VCaP (cell line): ENCODE measurements around the gene ADAM29.
"Not testable (repeated sequence)": the region's sequence is repeated elsewhere in the genome, so short reads cannot be mapped to it uniquely, and the experiment has no call there.

Experiments
- H3K27ac ChIP-seq: fragments of 450-650 bp; 2 replicates; pipeline ENCODE4 v1.5.1; 2017
- CTCF ChIP-seq: fragments of 450-650 bp; conservative IDR thresholded peaks from 2 replicates; pipeline ENCODE4 v1.5.1; 2017; ENCODE audit warnings: mild to moderate bottlenecking, moderate library complexity

ADAM29 gene

DNA sequence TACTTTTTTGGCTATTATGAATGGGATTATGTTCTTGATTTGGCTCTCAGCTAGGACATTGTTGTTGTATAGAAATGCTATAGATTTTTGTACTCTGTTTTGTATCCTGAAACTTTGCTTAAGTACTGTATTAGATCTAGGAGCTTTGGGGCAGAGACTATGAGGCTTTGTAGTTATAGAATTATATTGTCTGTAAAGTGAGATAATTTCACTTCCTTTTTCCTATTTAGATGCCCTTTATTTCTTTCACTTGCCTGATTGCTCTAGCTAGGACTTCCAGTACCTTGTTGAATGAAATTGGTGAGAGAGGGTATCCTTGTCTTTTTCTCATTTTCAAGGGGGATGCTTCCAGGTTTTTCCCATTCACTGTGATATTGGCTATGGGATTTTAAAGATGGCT is 28.1 kb downstream of the ADAM29 start:
- TF ChIP-seq CTCF, result no peak
- H3K27ac ChIP-seq, result no peak overlapping the region

GRCh38 chr4:174948826-174949225 is 30.7 kb downstream of the ADAM29 start:
- no peak overlapping the region for H3K27ac ChIP-seq
- no peak for TF ChIP-seq CTCF

GRCh38 chr4:174972911-174973310 is 54.8 kb downstream of the ADAM29 start:
- TF ChIP-seq CTCF, result no peak
- no peak overlapping the region for H3K27ac ChIP-seq

DNA sequence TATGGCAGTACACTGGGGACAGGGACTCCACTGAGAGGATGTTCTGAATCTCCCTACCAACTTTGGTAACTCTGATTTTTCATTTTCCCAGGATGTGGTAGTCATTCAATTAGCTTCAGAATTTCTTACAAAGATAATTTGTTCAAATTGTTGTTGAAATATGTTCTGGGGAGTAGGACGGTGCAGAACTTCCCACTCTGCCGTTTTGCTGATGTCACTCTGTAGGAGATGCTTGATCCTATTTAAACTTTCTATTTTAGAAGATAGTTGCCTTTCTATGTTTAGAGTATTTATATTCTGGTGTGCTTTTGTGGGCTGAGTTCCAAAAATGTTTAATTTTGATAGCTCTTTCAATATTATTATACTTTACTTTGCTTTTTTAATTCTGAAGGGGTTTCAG is 55.2 kb downstream of the ADAM29 start:
- no peak for TF ChIP-seq CTCF
- H3K27ac ChIP-seq, result no peak overlapping the region

- TF ChIP-seq CTCF, result no peak
- no peak overlapping the region for H3K27ac ChIP-seq
Measured at GRCh38 chr4:174983128-174983750, 65.1 kb downstream of the ADAM29 start.

- H3K27ac ChIP-seq, result not testable (repeated sequence)
Measured at GRCh38 chr4:174983870-174984269, 65.7 kb downstream of the ADAM29 start.

DNA sequence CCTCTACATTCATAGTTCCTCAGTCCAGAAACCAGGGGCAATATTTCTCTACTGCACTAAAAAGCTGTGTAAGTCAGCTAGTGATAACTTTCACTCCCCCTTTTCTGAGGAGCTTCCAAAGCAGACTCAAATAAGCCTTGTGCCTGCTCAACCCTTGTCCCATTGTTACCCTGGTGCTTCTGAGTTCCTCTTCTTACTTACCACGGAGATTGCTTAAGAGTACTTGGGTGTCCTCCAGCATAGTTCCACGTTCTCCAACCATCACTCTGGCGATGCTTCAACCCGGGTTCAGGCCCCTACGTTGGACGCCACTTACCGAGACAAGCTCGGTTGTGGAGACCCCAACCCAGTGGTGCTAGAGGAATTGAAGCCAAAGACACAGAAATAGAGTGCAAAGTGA is 71.6 kb downstream of the ADAM29 start:
- no peak overlapping the region for H3K27ac ChIP-seq
- TF ChIP-seq CTCF, result no peak

DNA sequence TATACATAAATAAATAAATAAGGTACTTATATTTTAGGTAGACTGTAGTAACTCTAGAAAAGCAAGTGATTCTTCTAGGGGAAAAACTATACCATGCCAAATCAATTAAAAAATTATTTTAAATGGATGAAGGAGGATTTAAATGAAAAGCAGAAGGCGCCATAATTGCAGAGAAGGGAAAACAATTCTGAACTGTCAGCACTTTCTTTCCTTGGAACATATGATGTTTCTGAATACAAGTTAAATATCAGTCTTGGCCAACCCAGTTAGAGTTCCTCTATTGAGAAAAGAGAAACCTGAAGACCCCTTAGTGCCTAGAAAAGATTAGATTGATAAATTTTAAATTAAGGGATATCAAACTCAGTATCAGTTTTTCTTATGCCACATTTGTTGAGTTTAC is 75.8 kb downstream of the ADAM29 start:
- H3K27ac ChIP-seq, result no peak overlapping the region
- TF ChIP-seq CTCF, result no peak
